H9 (cell line): ENCODE results near the gene RNPS1. TPM values are rescaled to one million over a fixed set of nuclear protein-coding genes. Genes with fewer than 3 reads are reported as not detected.

Experiments
- DNase-seq: peaks from one replicate; pipeline ENCODE4 v3.0.0-alpha.2; 2017
- H2AFZ ChIP-seq: one replicate; pipeline ENCODE4 v1.6.1; 2013; ENCODE audit warnings: mild to moderate bottlenecking, low read length, control low read depth, moderate library complexity
- H2AK5ac ChIP-seq: 2 replicates; pipeline ENCODE4 v1.6.1; 2013; ENCODE audit warnings: low read length, control low read depth, mixed read lengths; ENCODE audit not compliant: insufficient read length
- H2BK120ac ChIP-seq: one replicate; pipeline ENCODE4 v1.6.1; 2013; ENCODE audit warnings: low read depth, mild to moderate bottlenecking, low read length, control low read depth, inconsistent platforms; ENCODE audit not compliant: poor library complexity, severe bottlenecking
- H2BK12ac ChIP-seq: 2 replicates; pipeline ENCODE4 v1.6.1; 2013; ENCODE audit warnings: low read length, control low read depth, mixed read lengths, low read depth; ENCODE audit not compliant: insufficient read length
- H2BK15ac ChIP-seq: 2 replicates; pipeline ENCODE4 v1.6.1; 2013; ENCODE audit warnings: low read depth, low read length, control low read depth
- H2BK20ac ChIP-seq: one replicate; pipeline ENCODE4 v1.6.1; 2013; ENCODE audit warnings: low read depth, mild to moderate bottlenecking, low read length, control low read depth, inconsistent platforms; ENCODE audit not compliant: poor library complexity, severe bottlenecking
- H2BK5ac ChIP-seq: 2 replicates; pipeline ENCODE4 v1.6.1; 2013; ENCODE audit warnings: low read length, control low read depth, mixed read lengths; ENCODE audit not compliant: insufficient read length
- H3K14ac ChIP-seq: 2 replicates; pipeline ENCODE4 v1.6.1; 2013; ENCODE audit warnings: low read length, control low read depth; ENCODE audit not compliant: insufficient read depth
- H3K18ac ChIP-seq: 2 replicates; pipeline ENCODE4 v1.6.1; 2013; ENCODE audit warnings: low read depth, mild to moderate bottlenecking, mixed read lengths, low read length, control low read depth; ENCODE audit not compliant: insufficient read length
- H3K23ac ChIP-seq: 2 replicates; pipeline ENCODE4 v1.6.1; 2013; ENCODE audit warnings: low read length, control low read depth, mixed read lengths, low read depth; ENCODE audit not compliant: insufficient read length
- H3K23me2 ChIP-seq: 2 replicates; pipeline ENCODE4 v1.6.1; 2013; ENCODE audit warnings: low read depth, mild to moderate bottlenecking, mixed read lengths, low read length, control low read depth; ENCODE audit not compliant: insufficient read length, poor library complexity, severe bottlenecking
- H3K27ac ChIP-seq: 2 replicates; pipeline ENCODE4 v1.5.1; 2013; ENCODE audit warnings: low read length, control low read depth, mixed read lengths, low read depth; ENCODE audit not compliant: insufficient read length
- H3K27me3 ChIP-seq: 2 replicates; pipeline ENCODE4 v1.6.1; 2013; ENCODE audit warnings: low read length, control low read depth, inconsistent platforms; ENCODE audit not compliant: insufficient read depth
- H3K4ac ChIP-seq: 2 replicates; pipeline ENCODE4 v1.6.1; 2013; ENCODE audit warnings: low read depth, mild to moderate bottlenecking, control low read depth, inconsistent platforms, low read length, moderate library complexity
- H3K4me1 ChIP-seq: 2 replicates; pipeline ENCODE4 v1.6.1; 2013; ENCODE audit warnings: low read length, control low read depth, inconsistent platforms; ENCODE audit not compliant: insufficient read depth
- H3K4me2 ChIP-seq: 2 replicates; pipeline ENCODE4 v1.6.1; 2013; ENCODE audit warnings: low read length, control low read depth, mixed read lengths; ENCODE audit not compliant: insufficient read length, insufficient read depth
- H3K56ac ChIP-seq: 2 replicates; pipeline ENCODE4 v1.6.1; 2013; ENCODE audit warnings: low read depth, mild to moderate bottlenecking, mixed read lengths, low read length, control low read depth; ENCODE audit not compliant: insufficient read length
- H3K79me1 ChIP-seq: 2 replicates; pipeline ENCODE4 v1.6.1; 2013; ENCODE audit warnings: low read depth, mild to moderate bottlenecking, moderate library complexity, low read length, control low read depth, inconsistent platforms; ENCODE audit not compliant: insufficient read depth, poor library complexity, severe bottlenecking
- H3K79me2 ChIP-seq: 2 replicates; pipeline ENCODE4 v1.6.1; 2013; ENCODE audit warnings: low read length, control low read depth, inconsistent platforms; ENCODE audit not compliant: insufficient read depth
- H3K9ac ChIP-seq: 2 replicates; pipeline ENCODE4 v1.6.1; 2013; ENCODE audit warnings: low read length, control low read depth, mixed read lengths; ENCODE audit not compliant: insufficient read length; ENCODE audit errors: extremely low read depth
- H3K9me3 ChIP-seq: one replicate; pipeline ENCODE4 v1.6.1; 2013; ENCODE audit warnings: low read depth, low read length, inconsistent platforms; ENCODE audit not compliant: control insufficient read depth
- H3T11ph ChIP-seq: one replicate; pipeline ENCODE4 v1.6.1; 2013; ENCODE audit warnings: mild to moderate bottlenecking, low read length, control low read depth, inconsistent platforms
- H4K20me1 ChIP-seq: one replicate; pipeline ENCODE4 v1.6.1; 2013; ENCODE audit not compliant: control insufficient read depth, insufficient read length, insufficient read depth
- H4K5ac ChIP-seq: 2 replicates; pipeline ENCODE4 v1.6.1; 2013; ENCODE audit warnings: low read depth, mild to moderate bottlenecking, mixed read lengths, low read length, control low read depth; ENCODE audit not compliant: insufficient read length
- H4K8ac ChIP-seq: replicated peaks from 2 replicates; pipeline ENCODE4 v1.6.1; 2013; ENCODE audit warnings: low read length, control low read depth, mixed read lengths, low read depth; ENCODE audit not compliant: insufficient read length
- H4K91ac ChIP-seq: 2 replicates; pipeline ENCODE4 v1.6.1; 2013; ENCODE audit warnings: low read depth, mild to moderate bottlenecking, moderate library complexity, mixed read lengths, low read length, control low read depth; ENCODE audit not compliant: insufficient read length
- H3K27ac Mint-ChIP-seq, 3 experiments: 2 replicates in 2 of 3; 3 replicates in 1 of 3; pipeline ENCODE4 v1.8.0; 2020 to 2021; ENCODE audit warnings: mixed read lengths in 3 of 3, mild to moderate bottlenecking in 1 of 3, moderate library complexity in 1 of 3
- H3K27me3 Mint-ChIP-seq: 2 replicates; pipeline ENCODE4 v1.8.0; 2021; ENCODE audit warnings: low read depth, mild to moderate bottlenecking, moderate library complexity, mixed read lengths
- H3K36me3 Mint-ChIP-seq, 3 experiments: 2 replicates in 2 of 3; 3 replicates in 1 of 3; pipeline ENCODE4 v1.8.0; 2020 to 2021; ENCODE audit warnings: low read depth in 3 of 3, mixed read lengths in 3 of 3; ENCODE audit not compliant: insufficient read depth in 1 of 3
- H3K4me1 Mint-ChIP-seq, 2 experiments: 2 replicates each; pipeline ENCODE4 v1.8.0; 2020; ENCODE audit warnings: mixed read lengths in 2 of 2
- H3K4me3 Mint-ChIP-seq, 2 experiments: 2 replicates in 1 of 2; 3 replicates in 1 of 2; pipeline ENCODE4 v1.8.0; 2020 to 2021; ENCODE audit warnings: mild to moderate bottlenecking in 2 of 2, mixed read lengths in 2 of 2, moderate library complexity in 1 of 2
- H3K9me3 Mint-ChIP-seq, 2 experiments: 2 replicates in 1 of 2; 3 replicates in 1 of 2; pipeline ENCODE4 v1.8.0; 2020; ENCODE audit warnings: mild to moderate bottlenecking in 2 of 2, mixed read lengths in 2 of 2, moderate library complexity in 1 of 2
- CTCF ChIP-seq: fragments of 200-600 bp; sonication (generic); conservative IDR thresholded peaks from 3 replicates; pipeline ENCODE4 v1.8.0; 2021; ENCODE audit warnings: antibody characterized with exemption, mild to moderate bottlenecking
- WGBS: extraction: QIAGEN DNeasy Blood & Tissue Kit; methylation state at CpG from one replicate; pipeline ENCODE4 v1.1.7; 2013; ENCODE audit warnings: missing lambda C conversion rate, low lambda C conversion rate, mixed read lengths; ENCODE audit not compliant: insufficient read length; ENCODE audit errors: extremely low coverage; 5-methylcytosine and 5-hydroxymethylcytosine counted together
- total RNA-seq: library from RNA; stranded (reverse); gene quantifications from 2 replicates; pipeline ENCODE4 v1.2.1, GENCODE V29; 2021

Gene RNPS1
- total RNA-seq, 1 experiment from 2014 or later = 384 TPM

GRCh38 chr16:2228161-2228824 lies 39.6 kb downstream of the RNPS1 start:
- Mint-ChIP-seq H3K27ac (peak overlapping the region in 1 of 3 experiments; percentile 90; a peak in 1 of 7 replicates), H3K4me3 (no peak overlapping the region; a peak in 1 of 5 replicates)
- no peak for DNase-seq

More at GRCh38 chr16:2228161-2228824, 39.6 kb downstream of the RNPS1 start:
- Histone ChIP-seq H3K4me2 (no peak overlapping the region), H4K8ac (no peak overlapping the region), H3K9me3 (no peaks in the 10 kb centered on the region), H4K20me1 (no peaks in the 10 kb centered on the region), H3K56ac (no peak overlapping the region), H3K23me2 (no peaks in the 10 kb centered on the region), H3K27me3 (no peaks in the 10 kb centered on the region), H2BK20ac (no peak overlapping the region), H3K4ac (no peak overlapping the region), H3K27ac (no peak overlapping the region), H3K79me1 (no peaks in the 10 kb centered on the region), H2BK12ac (no peak overlapping the region), H3T11ph (no peak overlapping the region), H2BK120ac (no peak overlapping the region), H3K4me1 (no peaks in the 10 kb centered on the region), H2BK5ac (no peak overlapping the region), H3K18ac (no peak overlapping the region), H2BK15ac (no peak overlapping the region), H2AK5ac (no peak overlapping the region), H3K14ac (no peak overlapping the region; the same call in 1 of the 2 replicates), H3K23ac (no peak overlapping the region), H3K9ac (no peak overlapping the region), H4K5ac (no peak overlapping the region), H2AFZ (no peak overlapping the region), H3K79me2 (peaks cover 5% of the 10 kb centered on the region; the same call in 1 of the 2 replicates), H4K91ac (no peak overlapping the region)
- Mint-ChIP-seq H3K36me3 (peaks cover 0 to 22% (median 14%) of the 10 kb centered on the region in 3 experiments; a peak in 6 of 7 replicates), H3K9me3 (no peaks in the 10 kb centered on the region), H3K4me1 (peaks cover 3% of the 10 kb centered on the region in 2 experiments; a peak in 1 of 4 replicates), H3K27me3 (no peaks in the 10 kb centered on the region)
- no peak for TF ChIP-seq CTCF
- no CpG with 5 or more reads among the region's 25 CpGs for WGBS
